Lung (tissue), 12 donors: Measurements from ENCODE around the gene CHRNA3. TPM values are rescaled to one million over a fixed set of nuclear protein-coding genes. Genes with fewer than 3 reads are reported as not detected.

Experiments
- ATAC-seq: fragments of 200-7000 bp; cut with Tn5 transposase; one replicate; pipeline ENCODE4 v1.9.1; 2020; ENCODE audit warnings: moderate number of reproducible peaks; ENCODE audit not compliant: insufficient read depth, low FRiP score
- DNase-seq, 3 donors: peaks; one replicate each; pipeline ENCODE4 v3.0.0-alpha.2; 2013 to 2017
- H3K27ac ChIP-seq, 2 donors: one replicate each; pipeline ENCODE4 v1.5.1; 2013; ENCODE audit warnings: mild to moderate bottlenecking in 2 of 2, moderate library complexity in 2 of 2, control low read depth in 1 of 2, inconsistent platforms in 1 of 2, low read depth in 1 of 2, low read length in 1 of 2
- H3K27me3 ChIP-seq, 3 donors: one replicate each; pipeline ENCODE4 v1.5.1; 2013; ENCODE audit warnings: low read length in 2 of 3; ENCODE audit not compliant: control insufficient read depth in 3 of 3, insufficient read depth in 3 of 3
- H3K36me3 ChIP-seq, 4 donors: one replicate each; pipeline ENCODE4 v1.5.1; 2013; ENCODE audit warnings: low read length in 4 of 4, mild to moderate bottlenecking in 1 of 4, moderate library complexity in 1 of 4; ENCODE audit not compliant: control insufficient read depth in 4 of 4, insufficient read depth in 4 of 4
- H3K4me1 ChIP-seq, 5 donors: one replicate each; pipeline ENCODE4 v1.5.1; 2013; ENCODE audit warnings: low read length in 5 of 5, mild to moderate bottlenecking in 2 of 5, moderate library complexity in 1 of 5; ENCODE audit not compliant: control insufficient read depth in 5 of 5, insufficient read depth in 5 of 5
- H3K4me3 ChIP-seq: one replicate; pipeline ENCODE4 v1.5.1; 2013; ENCODE audit warnings: mild to moderate bottlenecking, control low read depth, moderate library complexity
- H3K9ac ChIP-seq, 2 donors: one replicate each; pipeline ENCODE4 v1.5.1; 2013; ENCODE audit warnings: low read length in 2 of 2, control low read depth in 1 of 2; ENCODE audit not compliant: insufficient read depth in 1 of 2
- H3K9me3 ChIP-seq, 4 donors: one replicate each; pipeline ENCODE4 v1.5.1; 2013; ENCODE audit warnings: low read length in 3 of 4, mild to moderate bottlenecking in 1 of 4, moderate library complexity in 1 of 4; ENCODE audit not compliant: control insufficient read depth in 4 of 4, insufficient read depth in 3 of 4
- CTCF ChIP-seq: IDR thresholded peaks from 2 replicates; pipeline ENCODE4 v1.5.1; 2012; ENCODE audit warnings: mild to moderate bottlenecking; ENCODE audit errors: control extremely low read depth, extremely low read depth
- WGBS, 2 donors: extraction: QIAGEN DNeasy Blood & Tissue Kit; methylation state at CpG; one replicate each; pipeline ENCODE4 v1.1.7; 2013; 5-methylcytosine and 5-hydroxymethylcytosine counted together
- polyA plus RNA-seq, 2 donors: library from polyadenylated mRNA; stranded (reverse); fragments of 200-250 nt; gene quantifications; one replicate each; pipeline ENCODE4 v1.2.1, GENCODE V29; 2013
- total RNA-seq, 2 donors: library from RNA; depleted of rRNA in 1 of 2; stranded (reverse); fragments of >200 nt in 1 of 2; gene quantifications; one replicate each; pipeline ENCODE4 v1.2.1, GENCODE V29; 2014 to 2021
- donor health status: control.
- donor health status: control.
- donor health status: Bipolar disorder and iron deficiency.
- donor health status: healthy.
- donor health status: DM: yes; HTN: yes; CAD: no.

Gene CHRNA3
- total and polyA plus RNA-seq, 4 donors: 0.03 to 0.06 TPM; not detected in 2

DNA sequence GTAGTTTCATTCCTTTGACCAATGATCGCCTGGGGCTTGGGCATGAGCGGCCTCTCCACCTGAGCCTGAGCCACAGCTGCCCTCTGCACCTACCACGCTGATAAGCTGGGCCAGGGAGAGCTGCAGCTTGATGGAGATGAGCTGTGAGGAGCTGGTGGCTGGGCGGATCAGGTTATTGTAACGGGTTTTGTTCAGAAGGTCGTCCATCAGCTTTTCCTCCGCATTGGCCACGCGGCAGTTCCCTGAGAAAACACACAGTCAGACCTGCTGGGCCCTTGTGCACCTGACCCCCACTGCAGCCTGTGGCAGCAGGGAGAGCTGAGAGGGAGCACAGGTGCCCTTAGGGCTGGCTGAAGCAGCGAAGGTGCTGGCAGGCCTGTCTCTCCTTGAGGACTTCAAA is 14.6 kb upstream of the CHRNA3 start:
- 83 to 91% methylated on average over 10 of the region's 10 CpGs for WGBS, 2 donors
- no peak for TF ChIP-seq CTCF
- H3K4me3 ChIP-seq: no peak overlapping the region
- DNase-seq (no peak), ATAC-seq (no peak)
- peaks cover 0 to 3% (median 0%) of the 10 kb centered on the region in 3 donors for H3K27me3 ChIP-seq
- no peaks in the 10 kb centered on the region for H3K36me3 ChIP-seq
- no peak overlapping the region for H3K9ac ChIP-seq
- H3K27ac ChIP-seq: no peak overlapping the region
- H3K9me3 ChIP-seq: peaks cover 0 to 8% (median 3%) of the 10 kb centered on the region in 4 donors
- peaks cover 0 to under 1% (median 0%) of the 10 kb centered on the region in 5 donors for H3K4me1 ChIP-seq

GRCh38 chr15:78634210-78635145 is 13.7 kb upstream of the CHRNA3 start:
- WGBS, 2 donors: 83 to 91% methylated on average over 12 of the region's 12 CpGs

DNA sequence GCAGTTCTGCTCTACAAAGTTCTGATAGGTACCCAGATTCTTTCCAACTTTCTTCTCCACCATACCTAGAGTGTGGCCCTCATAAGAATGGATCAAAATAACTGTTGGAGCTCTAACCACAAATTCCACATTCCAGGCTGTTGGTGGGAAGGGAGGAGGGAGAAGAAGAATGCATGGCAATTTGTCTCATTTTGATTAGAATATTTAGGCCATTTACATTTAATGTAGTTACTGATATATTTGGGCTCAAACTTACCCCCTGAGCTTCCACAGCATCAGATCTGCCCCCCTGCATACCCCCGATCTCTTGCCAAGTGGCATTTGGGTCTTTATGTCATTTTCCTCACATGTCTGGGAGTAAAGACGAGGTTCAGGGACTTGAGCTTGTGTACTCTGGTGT is 12.6 kb upstream of the CHRNA3 start:
- no peak for TF ChIP-seq CTCF
- Histone ChIP-seq H3K27me3 (peaks cover 0 to 6% (median 0%) of the 10 kb centered on the region in 3 donors), H3K9me3 (peaks cover 0 to 10% (median 3%) of the 10 kb centered on the region in 4 donors), H3K36me3 (no peaks in the 10 kb centered on the region), H3K9ac (no peak overlapping the region), H3K4me3 (no peak overlapping the region), H3K4me1 (no peaks in the 10 kb centered on the region), H3K27ac (no peak overlapping the region)
- ATAC-seq (no peak), DNase-seq (no peak)
- WGBS, 2 donors: 90 to 92% methylated on average over 2 of the region's 2 CpGs

More at GRCh38 chr15:78634210-78635145, 13.7 kb upstream of the CHRNA3 start:
- peaks cover 0 to 8% (median 3%) of the 10 kb centered on the region in 4 donors for H3K9me3 ChIP-seq
- no peak for TF ChIP-seq CTCF
- H3K36me3 ChIP-seq: no peaks in the 10 kb centered on the region
- DNase-seq: no peak
- no peak overlapping the region for H3K27ac ChIP-seq
- no peak overlapping the region for H3K9ac ChIP-seq
- no peaks in the 10 kb centered on the region for H3K27me3 ChIP-seq
- ATAC-seq: no peak
- H3K4me1 ChIP-seq: no peaks in the 10 kb centered on the region
- H3K4me3 ChIP-seq: no peak overlapping the region
